NCI-H2081 (cell line): ENCODE results near the gene ZNF597.
A peak's percentile ranks its signal among the peaks of the same experiment; 100 is the strongest.
"Not testable (repeated sequence)": the region's sequence is repeated elsewhere in the genome, so short reads cannot be mapped to it uniquely, and the experiment has no call there.

Source experiments
- DNase-seq, 2 experiments: peaks; one replicate each; lab custom pipeline; 2025; lab: John Stamatoyannopoulos, UW

The ZNF597 gene

GRCh38 chr16:3475604-3476375, 32.5 kb upstream of the ZNF597 start:
- DNase-seq, result no peak

GRCh38 chr16:3474870-3475269, 31.6 kb upstream of the ZNF597 start:
- DNase-seq, result not testable (repeated sequence)

GRCh38 chr16:3474136-3474779, 31.0 kb upstream of the ZNF597 start:
- DNase-seq, result no peak

GRCh38 chr16:3473596-3473943, 30.3 kb upstream of the ZNF597 start:
- DNase-seq, result not testable (repeated sequence)

- no peak for DNase-seq
Observed at GRCh38 chr16:3472878-3473595, 29.7 kb upstream of the ZNF597 start.

GRCh38 chr16:3471518-3472176, 28.3 kb upstream of the ZNF597 start:
- DNase-seq, result no peak

GRCh38 chr16:3470723-3471122, 27.4 kb upstream of the ZNF597 start:
- DNase-seq, result no peak

GRCh38 chr16:3469736-3470135, 26.4 kb upstream of the ZNF597 start:
- DNase-seq, result no peak

GRCh38 chr16:3468501-3468900, 25.2 kb upstream of the ZNF597 start:
- DNase-seq, result no peak

GRCh38 chr16:3467921-3468320, 24.6 kb upstream of the ZNF597 start:
- DNase-seq, result no peak

- no peak for DNase-seq
Observed at GRCh38 chr16:3467182-3467581, 23.9 kb upstream of the ZNF597 start.

GRCh38 chr16:3465911-3466584, 22.7 kb upstream of the ZNF597 start:
- no peak for DNase-seq

GRCh38 chr16:3465301-3465700, 22.0 kb upstream of the ZNF597 start:
- no peak for DNase-seq

GRCh38 chr16:3461151-3461550, 17.8 kb upstream of the ZNF597 start:
- no peak for DNase-seq

- DNase-seq, result no peak
Observed at GRCh38 chr16:3460585-3460984, 17.3 kb upstream of the ZNF597 start.

GRCh38 chr16:3460121-3460520, 16.8 kb upstream of the ZNF597 start:
- no peak for DNase-seq

- DNase-seq, result no peak
Observed at GRCh38 chr16:3459401-3460090, 16.2 kb upstream of the ZNF597 start.

- DNase-seq, result no peak
Observed at GRCh38 chr16:3458852-3459361, 15.6 kb upstream of the ZNF597 start.

GRCh38 chr16:3458278-3458851, 15.1 kb upstream of the ZNF597 start:
- no peak for DNase-seq

- peak; percentile 93 to 96 for DNase-seq
Observed at GRCh38 chr16:3457434-3458252, 14.3 kb upstream of the ZNF597 start.
